IMR-90 (cell line): ENCODE results near the gene HOXD12. TPM values are rescaled to one million over a fixed set of nuclear protein-coding genes. Genes with fewer than 3 reads are reported as not detected.

Source experiments
- ATAC-seq: fragments of 200-7000 bp; cut with Tn5 transposase; 2 replicates; pipeline ENCODE4 v1.9.1; 2020; ENCODE audit warnings: low read depth, mild to moderate bottlenecking, moderate library complexity
- BruUV-seq: library from RNA; stranded (reverse); fragments of 400-500 nt; replicated peaks from 2 replicates; lab custom pipeline; 2021; lab: Mats Ljungman, UMichigan
- CTCF ChIA-PET: fragments of 300-600 bp; formaldehyde crosslinking; extraction: SDS; loops from one replicate; lab custom pipeline; 2021; ENCODE audit warnings: antibody characterized with exemption; lab: Yijun Ruan, JAX
- POLR2A ChIA-PET: fragments of 300-600 bp; sonication (Branson Sonifier 250); formaldehyde crosslinking; loops from one replicate; lab custom pipeline; 2022; ENCODE audit warnings: antibody characterized with exemption; ENCODE audit not compliant: unreplicated experiment; lab: Charles Lee
- DNase-seq: peaks from one replicate; pipeline ENCODE4 v3.0.0; 2013
- H2AFZ ChIP-seq: replicated peaks from 2 replicates; pipeline ENCODE3; 2013; ENCODE audit warnings: low read length, mild to moderate bottlenecking; ENCODE audit not compliant: poor library complexity
- H2AK5ac ChIP-seq: 2 replicates; pipeline ENCODE4 v1.6.1; 2013; ENCODE audit warnings: low read depth, low read length, inconsistent platforms
- H2AK9ac ChIP-seq: replicated peaks from 2 replicates; pipeline ENCODE3; 2013; ENCODE audit warnings: mild to moderate bottlenecking, low read depth, low read length, moderate library complexity; ENCODE audit not compliant: poor library complexity
- H2BK120ac ChIP-seq: 2 replicates; pipeline ENCODE4 v1.6.1; 2013; ENCODE audit warnings: low read depth, low read length, inconsistent platforms
- H2BK15ac ChIP-seq: 3 replicates; pipeline ENCODE4 v1.6.1; 2013; ENCODE audit warnings: low read depth, low read length, inconsistent platforms
- H2BK20ac ChIP-seq: 2 replicates; pipeline ENCODE4 v1.6.1; 2013; ENCODE audit warnings: low read depth, mild to moderate bottlenecking, inconsistent platforms, low read length, moderate library complexity
- H2BK5ac ChIP-seq: 2 replicates; pipeline ENCODE4 v1.6.1; 2013; ENCODE audit warnings: mild to moderate bottlenecking, low read depth, low read length, inconsistent platforms; ENCODE audit not compliant: poor library complexity, severe bottlenecking
- H3K14ac ChIP-seq: replicated peaks from 2 replicates; pipeline ENCODE4 v1.6.1; 2013; ENCODE audit warnings: low read depth, low read length, inconsistent platforms
- H3K18ac ChIP-seq: 2 replicates; pipeline ENCODE4 v1.6.1; 2013; ENCODE audit warnings: low read depth, low read length, control low read depth
- H3K23ac ChIP-seq: 2 replicates; pipeline ENCODE4 v1.6.1; 2013; ENCODE audit warnings: low read depth, low read length, inconsistent platforms
- H3K27ac ChIP-seq: 2 replicates; pipeline ENCODE4 v1.5.1; 2013; ENCODE audit warnings: mild to moderate bottlenecking, control low read depth, low read length; ENCODE audit not compliant: insufficient read depth
- H3K27me3 ChIP-seq: 2 replicates; pipeline ENCODE4 v1.6.1; 2013; ENCODE audit warnings: low read length; ENCODE audit not compliant: control insufficient read depth, insufficient read depth
- H3K36me3 ChIP-seq: 2 replicates; pipeline ENCODE4 v1.6.1; 2013; ENCODE audit warnings: low read length, mixed read lengths; ENCODE audit not compliant: control insufficient read depth, insufficient read depth
- H3K4ac ChIP-seq: 2 replicates; pipeline ENCODE4 v1.6.1; 2013; ENCODE audit warnings: low read depth, low read length, inconsistent platforms
- H3K4me1 ChIP-seq: 2 replicates; pipeline ENCODE4 v1.6.1; 2013; ENCODE audit warnings: low read length, mixed read lengths; ENCODE audit not compliant: control insufficient read depth, insufficient read depth
- H3K4me2 ChIP-seq: 2 replicates; pipeline ENCODE4 v1.6.1; 2013; ENCODE audit warnings: low read depth, mild to moderate bottlenecking, control low read depth, low read length, moderate library complexity
- H3K4me3 ChIP-seq: 2 replicates; pipeline ENCODE4 v1.5.1; 2013; ENCODE audit warnings: low read depth, mild to moderate bottlenecking, control low read depth, low read length, moderate library complexity; ENCODE audit not compliant: insufficient read depth
- H3K56ac ChIP-seq: 2 replicates; pipeline ENCODE4 v1.6.1; 2013; ENCODE audit warnings: low read length, inconsistent platforms; ENCODE audit not compliant: insufficient read depth; ENCODE audit errors: extremely low read depth
- H3K79me1 ChIP-seq, 2 experiments: 2 replicates each; pipeline ENCODE4 v1.6.1; 2013; ENCODE audit warnings: low read length in 2 of 2, inconsistent platforms in 1 of 2, low read depth in 1 of 2
- H3K9ac ChIP-seq: 2 replicates; pipeline ENCODE4 v1.6.1; 2013; ENCODE audit warnings: low read depth, low read length, control low read depth
- H3K9me1 ChIP-seq: 2 replicates; pipeline ENCODE4 v1.6.1; 2013; ENCODE audit warnings: low read length, inconsistent platforms; ENCODE audit not compliant: insufficient read depth
- H3K9me3 ChIP-seq: 2 replicates; pipeline ENCODE4 v1.6.1; 2013; ENCODE audit warnings: low read length; ENCODE audit not compliant: control insufficient read depth, insufficient read depth
- H4K20me1 ChIP-seq: 2 replicates; pipeline ENCODE4 v1.6.1; 2013; ENCODE audit warnings: low read length, inconsistent platforms; ENCODE audit not compliant: insufficient read depth
- H4K5ac ChIP-seq: 2 replicates; pipeline ENCODE4 v1.6.1; 2013; ENCODE audit warnings: mild to moderate bottlenecking, low read depth, low read length, control low read depth
- H4K8ac ChIP-seq, 2 experiments: 2 replicates each; pipeline ENCODE4 v1.6.1; 2013; ENCODE audit warnings: low read depth in 2 of 2, low read length in 2 of 2, control low read depth in 1 of 2, inconsistent platforms in 1 of 2
- H4K91ac ChIP-seq: 2 replicates; pipeline ENCODE4 v1.6.1; 2013; ENCODE audit warnings: low read depth, low read length, inconsistent platforms; ENCODE audit not compliant: insufficient read depth
- MAZ ChIP-seq: IDR thresholded peaks from 2 replicates; pipeline ENCODE4 v1.6.1; 2012; ENCODE audit warnings: low read depth, mild to moderate bottlenecking, low read length, improper control_type of control experiment, moderate library complexity, borderline replicate concordance
- NFE2L2 ChIP-seq: fragments of 150-350 bp; IDR thresholded peaks from 2 replicates; pipeline ENCODE4 v1.6.1; 2016; ENCODE audit warnings: low read depth, mild to moderate bottlenecking, low read length
- POLR2A ChIP-seq: IDR thresholded peaks from 2 replicates; pipeline ENCODE4 v1.6.1; 2012; ENCODE audit warnings: mild to moderate bottlenecking, low read depth, low read length
- RFX5 ChIP-seq: IDR thresholded peaks from 2 replicates; pipeline ENCODE4 v1.8.0; 2012; ENCODE audit warnings: low read depth, mild to moderate bottlenecking, low read length, moderate library complexity
- WGBS, 2 experiments: methylation state at CpG; one replicate each; pipeline versions ENCODE4 v1.1.5 to v1.1.7; 2013; ENCODE audit warnings: missing lambda C conversion rate in 2 of 2; ENCODE audit not compliant: insufficient read length in 1 of 2; ENCODE audit errors: extremely low coverage in 2 of 2; 5-methylcytosine and 5-hydroxymethylcytosine counted together
- dilution Hi-C: fragments of 300-500 bp; cut with HindIII; formaldehyde crosslinking; loops from one replicate; pipeline ENCODE4 v1.14.3; 2018; ENCODE audit warnings: low sequenced_read_pairs; ENCODE audit not compliant: unreplicated experiment
- in situ Hi-C: fragments of 300-500 bp; cut with MboI; formaldehyde crosslinking; loops from 3 replicates; pipeline ENCODE4 v1.14.3; 2019; ENCODE audit warnings: low sequenced_read_pairs, inconsistent platforms, mixed read lengths
- intact Hi-C: fragments of 100-400 bp; cut with micrococcal nuclease; formaldehyde crosslinking; loops from 2 replicates; pipeline ENCODE4 v1.10.0; 2022
- polyA plus RNA-seq, 3 experiments: library from polyadenylated mRNA; depleted of rRNA; stranded (reverse); fragments of >200 nt; gene quantifications; 2 replicates each; pipeline ENCODE4 v1.2.3, GENCODE V29; 2012; ENCODE audit warnings: low replicate concordance in 1 of 3
- total RNA-seq: library from RNA; depleted of rRNA; stranded (reverse); fragments of >200 nt; gene quantifications from 2 replicates; pipeline ENCODE4 v1.2.3, GENCODE V29; 2012
- TF ChIP-seq, protein P1 (sequence below): fragments of 150-350 bp; IDR thresholded peaks from 2 replicates; pipeline ENCODE4 v1.6.1; 2016; ENCODE audit warnings: low read depth, mild to moderate bottlenecking, low read length, moderate library complexity, borderline replicate concordance

HOXD12 gene
- total and polyA plus RNA-seq, 2 of the 4 experiments (the other 2 are of a cell fraction), result not detected

DNA sequence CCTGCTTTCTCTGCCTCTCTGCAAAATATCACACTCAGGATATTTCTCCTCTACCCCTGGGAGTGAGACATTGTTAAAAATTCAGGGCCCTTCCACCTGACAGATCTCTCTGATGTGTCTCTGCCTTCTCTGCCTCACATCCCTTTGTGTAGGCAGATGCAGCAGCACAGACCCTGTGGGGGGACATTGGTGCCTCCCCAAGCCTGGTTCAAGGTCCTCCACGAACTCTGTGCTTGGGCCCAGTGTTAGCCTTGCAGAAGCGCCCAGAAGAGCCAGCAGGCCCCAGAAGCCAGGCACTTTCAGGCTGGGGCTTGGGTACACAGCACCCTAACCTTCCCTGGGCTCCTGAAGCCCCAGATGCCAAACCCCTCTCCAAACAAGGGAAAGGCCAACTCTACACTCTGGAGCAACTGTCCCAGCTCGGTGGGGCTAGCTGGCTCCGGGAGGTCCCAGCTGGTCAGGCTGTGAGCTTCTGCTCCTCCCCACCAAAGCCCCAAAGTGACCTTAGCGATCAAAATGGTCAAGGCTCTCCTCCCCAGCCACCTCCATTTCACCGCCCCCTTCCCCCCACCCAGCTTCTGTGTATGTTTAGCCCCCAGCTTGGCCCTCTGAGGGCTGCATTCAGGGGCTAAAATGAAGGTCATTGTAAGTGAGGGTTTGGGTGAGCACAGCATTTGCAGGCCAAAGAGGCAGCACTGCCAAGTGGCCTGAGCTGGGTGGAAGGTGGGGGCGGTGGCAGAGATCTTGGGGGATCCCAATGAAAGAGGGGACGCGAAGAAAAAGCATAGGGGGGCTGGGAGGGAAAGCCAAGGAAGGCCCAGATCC is 25.6 kb downstream of the HOXD12 start (continued):
- no peak for TF ChIP-seq NFE2L2

GRCh38 chr2:176125772-176126054 is 26.1 kb downstream of the HOXD12 start:
- no peak overlapping the region for H3K27ac ChIP-seq
- no peak overlapping the region for H3K4me3 ChIP-seq
- CTCF ChIA-PET, result interaction anchor here (2.7 to 3.7 kb wide), 2 partner anchors 428 to 526 kb away, joined by 19 to 20 read pairs; no protein-coding TSS in a partner anchor
- dilution Hi-C loops (no loop called here), in situ Hi-C loops (loop anchor here (5.0 to 10.0 kb wide), 4 partner anchors 329 to 1029 kb away; no protein-coding TSS in a partner anchor), intact Hi-C loops (loop anchor here (2.0 kb wide), 1 partner anchor 1633 kb away; no protein-coding TSS in a partner anchor)
- H3K27me3 ChIP-seq, result peaks cover 90% of the 10 kb centered on the region
- no peak overlapping the region for H3K18ac ChIP-seq
- H3K36me3 ChIP-seq, result no peaks in the 10 kb centered on the region
- H2AK5ac ChIP-seq, result no peak overlapping the region
- H2AK9ac ChIP-seq, result no peak overlapping the region
- H3K4me1 ChIP-seq, result no peaks in the 10 kb centered on the region
- no peak overlapping the region for H2BK5ac ChIP-seq
- no peak for TF ChIP-seq MAZ
- TF ChIP-seq, protein P1, sequence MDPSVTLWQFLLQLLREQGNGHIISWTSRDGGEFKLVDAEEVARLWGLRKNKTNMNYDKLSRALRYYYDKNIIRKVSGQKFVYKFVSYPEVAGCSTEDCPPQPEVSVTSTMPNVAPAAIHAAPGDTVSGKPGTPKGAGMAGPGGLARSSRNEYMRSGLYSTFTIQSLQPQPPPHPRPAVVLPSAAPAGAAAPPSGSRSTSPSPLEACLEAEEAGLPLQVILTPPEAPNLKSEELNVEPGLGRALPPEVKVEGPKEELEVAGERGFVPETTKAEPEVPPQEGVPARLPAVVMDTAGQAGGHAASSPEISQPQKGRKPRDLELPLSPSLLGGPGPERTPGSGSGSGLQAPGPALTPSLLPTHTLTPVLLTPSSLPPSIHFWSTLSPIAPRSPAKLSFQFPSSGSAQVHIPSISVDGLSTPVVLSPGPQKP, result no peak
- TF ChIP-seq RFX5, result no peak
- no peak for TF ChIP-seq POLR2A
- BruUV-seq, result no TSS peak
- H3K56ac ChIP-seq, result no peak overlapping the region
- no peak overlapping the region for H4K5ac ChIP-seq
- H4K20me1 ChIP-seq, result no peaks in the 10 kb centered on the region; the same call in 1 of the 2 replicates
- no peak overlapping the region for H2BK120ac ChIP-seq
- no peak overlapping the region for H3K14ac ChIP-seq
- H2AFZ ChIP-seq, result no peak overlapping the region
- WGBS, 2 experiments, result no CpG with 5 or more reads among the region's 6 CpGs
- H3K4me2 ChIP-seq, result no peak overlapping the region
- no peak overlapping the region for H3K4ac ChIP-seq
- DNase-seq (no peak), ATAC-seq (no peak)
- no peak overlapping the region for H4K8ac ChIP-seq
- H2BK15ac ChIP-seq, result no peak overlapping the region
- H3K9ac ChIP-seq, result no peak overlapping the region
- H3K9me3 ChIP-seq, result peaks cover 3% of the 10 kb centered on the region; the same call in 1 of the 2 replicates
- POLR2A ChIA-PET, result no interaction called here
- no peak overlapping the region for H4K91ac ChIP-seq
- H3K79me1 ChIP-seq, result no peaks in the 10 kb centered on the region
- no peak overlapping the region for H2BK20ac ChIP-seq
- no peak overlapping the region for H3K23ac ChIP-seq
- no peaks in the 10 kb centered on the region for H3K9me1 ChIP-seq
